ENCODE measurements around the gene ZNF182. TPM values are rescaled to one million over a fixed set of nuclear protein-coding genes. Genes with fewer than 3 reads are reported as not detected.
"Not testable (repeated sequence)": the region's sequence is repeated elsewhere in the genome, so short reads cannot be mapped to it uniquely, and the experiment has no call there.

ZNF182 gene
- polyA plus RNA-seq, 1 donor (not counting 4 experiments of a cell fraction or from before 2014, with no cell fraction given) = 2.4 TPM

DNA sequence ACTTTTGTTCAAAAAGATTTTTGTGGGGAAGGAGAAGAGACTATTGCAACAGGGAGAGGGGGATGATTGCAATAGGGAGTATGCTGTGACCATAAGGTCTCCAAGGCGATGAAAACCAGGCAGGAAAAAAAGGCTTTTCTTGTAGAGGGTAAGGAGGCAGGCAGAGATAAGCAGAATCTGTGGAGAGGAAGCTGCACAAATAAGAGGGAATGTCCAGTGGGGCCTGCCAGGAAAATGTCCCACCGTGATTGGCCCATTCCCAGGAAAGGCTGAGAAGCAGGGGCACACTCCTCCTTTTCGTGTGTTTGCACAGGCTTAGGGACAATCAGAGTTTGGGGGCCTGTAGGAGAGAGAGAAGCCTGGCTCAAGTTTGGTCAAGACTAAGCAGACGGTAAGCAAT lies 32.1 kb upstream of the ZNF182 start:
- Histone ChIP-seq H3K79me2 (ENCODE audit: control insufficient read depth, insufficient read depth, low read length) (no peaks in the 10 kb centered on the region), H3K9ac (ENCODE audit: control insufficient read depth, extremely low read depth, insufficient read depth, low read length) (no peak overlapping the region), H3K36me3 (ENCODE audit: control insufficient read depth in 2 of 2, extremely low read depth in 1 of 2, insufficient read depth in 2 of 2, low read length in 2 of 2) (no peaks in the 10 kb centered on the region), H3K4me1 (ENCODE audit: control insufficient read depth, extremely low read depth, insufficient read depth, low read length) (no peaks in the 10 kb centered on the region), H3K27me3 (ENCODE audit: control insufficient read depth, extremely low read depth, insufficient read depth, low read length) (no peaks in the 10 kb centered on the region), H2AFZ (ENCODE audit: control insufficient read depth, low read length) (no peak overlapping the region), H3K4me3 (ENCODE audit: control insufficient read depth in 2 of 3, extremely low read depth in 1 of 3, insufficient read depth in 2 of 3, low read depth in 1 of 3, low read length in 3 of 3) (no peak overlapping the region), H4K20me1 (ENCODE audit: control insufficient read depth, extremely low read depth, insufficient read depth, low read length) (no peaks in the 10 kb centered on the region), H3K4me2 (ENCODE audit: control insufficient read depth, extremely low read depth, insufficient read depth, low read depth, low read length) (no peak overlapping the region), H3K9me3 (ENCODE audit: control insufficient read depth, low read depth, low read length) (no peaks in the 10 kb centered on the region), H3K9me1 (ENCODE audit: control insufficient read depth, extremely low read depth, insufficient read depth, low read length) (no peaks in the 10 kb centered on the region), H3K27ac (ENCODE audit: control insufficient read depth, insufficient read depth, low read length) (no peak overlapping the region)
- dilution Hi-C loops (cut with MboI; ENCODE audit: extremely low pct_ligation_motif_present, low sequenced_read_pairs) = no loop called here
- TF ChIP-seq EZH2 (IDR thresholded peaks at IDR 0.05; ENCODE audit: low read length) = no peak
- TF ChIP-seq, protein P1, sequence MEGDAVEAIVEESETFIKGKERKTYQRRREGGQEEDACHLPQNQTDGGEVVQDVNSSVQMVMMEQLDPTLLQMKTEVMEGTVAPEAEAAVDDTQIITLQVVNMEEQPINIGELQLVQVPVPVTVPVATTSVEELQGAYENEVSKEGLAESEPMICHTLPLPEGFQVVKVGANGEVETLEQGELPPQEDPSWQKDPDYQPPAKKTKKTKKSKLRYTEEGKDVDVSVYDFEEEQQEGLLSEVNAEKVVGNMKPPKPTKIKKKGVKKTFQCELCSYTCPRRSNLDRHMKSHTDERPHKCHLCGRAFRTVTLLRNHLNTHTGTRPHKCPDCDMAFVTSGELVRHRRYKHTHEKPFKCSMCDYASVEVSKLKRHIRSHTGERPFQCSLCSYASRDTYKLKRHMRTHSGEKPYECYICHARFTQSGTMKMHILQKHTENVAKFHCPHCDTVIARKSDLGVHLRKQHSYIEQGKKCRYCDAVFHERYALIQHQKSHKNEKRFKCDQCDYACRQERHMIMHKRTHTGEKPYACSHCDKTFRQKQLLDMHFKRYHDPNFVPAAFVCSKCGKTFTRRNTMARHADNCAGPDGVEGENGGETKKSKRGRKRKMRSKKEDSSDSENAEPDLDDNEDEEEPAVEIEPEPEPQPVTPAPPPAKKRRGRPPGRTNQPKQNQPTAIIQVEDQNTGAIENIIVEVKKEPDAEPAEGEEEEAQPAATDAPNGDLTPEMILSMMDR (optimal IDR thresholded peaks at IDR 0.05 in 1 of 3, IDR thresholded peaks at IDR 0.05 in 1 of 3, conservative IDR thresholded peaks at IDR 0.05 in 1 of 3; ENCODE audit: extremely low read depth in 1 of 3, insufficient read depth in 2 of 3, low read length in 3 of 3) = no peak
- FAIRE-seq = no peak
- no peak for DNase-seq (ENCODE audit: low read depth, low spot score)

DNA sequence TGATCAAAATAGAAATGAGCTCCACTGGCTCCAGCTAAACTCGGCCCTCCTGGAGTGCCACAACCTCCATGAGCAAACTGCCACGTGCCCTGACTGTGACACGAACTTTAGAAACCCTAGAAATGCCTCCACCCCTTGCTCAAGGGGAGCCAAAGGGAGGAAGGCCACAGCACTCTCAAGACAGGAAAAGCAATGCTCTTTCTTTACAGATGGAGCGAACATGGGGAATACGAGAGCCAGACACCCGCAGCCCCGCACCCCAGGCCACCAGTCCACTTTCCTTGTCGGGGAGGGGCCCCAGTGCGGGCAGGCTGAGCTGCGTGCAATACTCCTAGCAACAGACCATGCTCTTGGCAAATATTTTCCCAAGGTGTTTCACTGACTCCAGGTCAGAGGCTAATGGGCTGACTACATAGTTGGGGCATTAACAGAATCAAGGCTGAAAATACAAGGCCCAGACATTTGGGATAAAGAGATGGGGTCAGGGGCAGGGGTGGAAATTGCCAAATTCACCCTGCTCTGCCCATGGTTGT lies 26.9 kb upstream of the ZNF182 start:
- H3K4me1 ChIP-seq (ENCODE audit: control insufficient read depth, extremely low read depth, insufficient read depth, low read length); H3K27me3 ChIP-seq (ENCODE audit: control insufficient read depth, extremely low read depth, insufficient read depth, low read length); H3K27ac ChIP-seq (ENCODE audit: control insufficient read depth, insufficient read depth, low read length); DNase-seq (ENCODE audit: low read depth, low spot score); H3K9me3 ChIP-seq (ENCODE audit: control insufficient read depth, low read depth, low read length); dilution Hi-C loops (cut with MboI; ENCODE audit: extremely low pct_ligation_motif_present, low sequenced_read_pairs); H3K4me3 ChIP-seq (ENCODE audit: control insufficient read depth in 2 of 3, extremely low read depth in 1 of 3, insufficient read depth in 2 of 3, low read depth in 1 of 3, low read length in 3 of 3); H2AFZ ChIP-seq (ENCODE audit: control insufficient read depth, low read length); H3K9me1 ChIP-seq (ENCODE audit: control insufficient read depth, extremely low read depth, insufficient read depth, low read length); H3K79me2 ChIP-seq (ENCODE audit: control insufficient read depth, insufficient read depth, low read length); H3K4me2 ChIP-seq (ENCODE audit: control insufficient read depth, extremely low read depth, insufficient read depth, low read depth, low read length); H4K20me1 ChIP-seq (ENCODE audit: control insufficient read depth, extremely low read depth, insufficient read depth, low read length); H3K9ac ChIP-seq (ENCODE audit: control insufficient read depth, extremely low read depth, insufficient read depth, low read length); FAIRE-seq; H3K36me3 ChIP-seq (ENCODE audit: control insufficient read depth in 2 of 2, extremely low read depth in 1 of 2, insufficient read depth in 2 of 2, low read length in 2 of 2): not testable (repeated sequence)

DNA sequence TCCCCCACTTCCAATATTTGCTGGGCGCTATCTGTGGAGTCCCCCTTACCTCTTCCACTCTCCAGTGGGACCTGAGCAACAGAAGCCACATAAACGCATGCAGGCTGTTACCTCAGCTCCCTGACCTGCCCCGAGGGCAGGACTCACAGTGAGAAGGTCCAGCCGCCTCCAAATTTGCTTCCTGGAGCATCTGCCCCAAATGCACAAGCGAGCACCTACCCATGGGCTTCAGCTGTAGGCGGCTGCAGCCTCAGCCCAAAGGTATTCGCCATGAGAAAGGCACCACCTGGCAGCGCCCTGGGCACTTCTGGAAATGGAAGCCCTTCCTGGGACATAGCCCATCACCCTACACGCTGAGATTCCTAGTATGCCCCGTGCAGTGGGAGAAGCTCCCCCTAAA lies 26.4 kb upstream of the ZNF182 start:
- DNase-seq (ENCODE audit: low read depth, low spot score) (no peak), FAIRE-seq (no peak)
- no peaks in the 10 kb centered on the region for H3K79me2 ChIP-seq (ENCODE audit: control insufficient read depth, insufficient read depth, low read length)
- H3K4me1 ChIP-seq (ENCODE audit: control insufficient read depth, extremely low read depth, insufficient read depth, low read length) = no peaks in the 10 kb centered on the region
- H4K20me1 ChIP-seq (ENCODE audit: control insufficient read depth, extremely low read depth, insufficient read depth, low read length) = no peaks in the 10 kb centered on the region
- no peak overlapping the region for H3K27ac ChIP-seq (ENCODE audit: control insufficient read depth, insufficient read depth, low read length)
- no peaks in the 10 kb centered on the region for H3K27me3 ChIP-seq (ENCODE audit: control insufficient read depth, extremely low read depth, insufficient read depth, low read length)
- H3K9me3 ChIP-seq (ENCODE audit: control insufficient read depth, low read depth, low read length) = no peaks in the 10 kb centered on the region
- TF ChIP-seq, protein P1 (optimal IDR thresholded peaks at IDR 0.05 in 1 of 3, IDR thresholded peaks at IDR 0.05 in 1 of 3, conservative IDR thresholded peaks at IDR 0.05 in 1 of 3; ENCODE audit: extremely low read depth in 1 of 3, insufficient read depth in 2 of 3, low read length in 3 of 3) = no peak
- TF ChIP-seq EZH2 (IDR thresholded peaks at IDR 0.05; ENCODE audit: low read length) = no peak
- no peak overlapping the region for H3K9ac ChIP-seq (ENCODE audit: control insufficient read depth, extremely low read depth, insufficient read depth, low read length)
- H3K9me1 ChIP-seq (ENCODE audit: control insufficient read depth, extremely low read depth, insufficient read depth, low read length) = no peaks in the 10 kb centered on the region
- dilution Hi-C loops (cut with MboI; ENCODE audit: extremely low pct_ligation_motif_present, low sequenced_read_pairs) = no loop called here
- H3K4me2 ChIP-seq (ENCODE audit: control insufficient read depth, extremely low read depth, insufficient read depth, low read depth, low read length) = no peak overlapping the region
- H3K4me3 ChIP-seq (ENCODE audit: control insufficient read depth in 2 of 3, extremely low read depth in 1 of 3, insufficient read depth in 2 of 3, low read depth in 1 of 3, low read length in 3 of 3) = no peak overlapping the region
- no peaks in the 10 kb centered on the region for H3K36me3 ChIP-seq (ENCODE audit: control insufficient read depth in 2 of 2, extremely low read depth in 1 of 2, insufficient read depth in 2 of 2, low read length in 2 of 2)
- H2AFZ ChIP-seq (ENCODE audit: control insufficient read depth, low read length) = no peak overlapping the region
